Small intestine (tissue), 7 donors: ENCODE results near the gene PCNX2. TPM values are rescaled to one million over a fixed set of nuclear protein-coding genes. Genes with fewer than 3 reads are reported as not detected.

Experiments
- DNase-seq, 2 donors: peaks; one replicate each; pipeline versions ENCODE4 v3.0.0 to v3.0.0-alpha.2; 2013
- FAIRE-seq: peaks from 2 replicates; lab custom pipeline; 2012; peaks lifted over from hg19 to GRCh38; lab: Jason Lieb, UNC
- H3K27ac ChIP-seq, 3 donors: one replicate each; pipeline ENCODE4 v1.5.1; 2013; ENCODE audit warnings: low read length in 2 of 3, mild to moderate bottlenecking in 2 of 3, control low read depth in 1 of 3, inconsistent platforms in 1 of 3, low read depth in 1 of 3, moderate library complexity in 1 of 3
- H3K27me3 ChIP-seq, 3 donors: one replicate each; pipeline ENCODE4 v1.6.1; 2013; ENCODE audit warnings: low read length in 3 of 3, inconsistent platforms in 1 of 3; ENCODE audit not compliant: control insufficient read depth in 3 of 3, insufficient read depth in 3 of 3
- H3K36me3 ChIP-seq, 3 donors: one replicate each; pipeline ENCODE4 v1.6.1; 2013; ENCODE audit warnings: low read length in 3 of 3, inconsistent platforms in 1 of 3, low read depth in 1 of 3, mild to moderate bottlenecking in 1 of 3, moderate library complexity in 1 of 3; ENCODE audit not compliant: control insufficient read depth in 3 of 3, insufficient read depth in 2 of 3
- H3K4me1 ChIP-seq, 3 donors: one replicate each; pipeline ENCODE4 v1.6.1; 2013; ENCODE audit warnings: low read length in 2 of 3, inconsistent platforms in 1 of 3, low read depth in 1 of 3, mild to moderate bottlenecking in 1 of 3, moderate library complexity in 1 of 3; ENCODE audit not compliant: control insufficient read depth in 3 of 3, insufficient read depth in 2 of 3
- H3K4me3 ChIP-seq, 3 donors: one replicate each; pipeline ENCODE4 v1.5.1; 2013; ENCODE audit warnings: low read length in 3 of 3, control low read depth in 1 of 3, inconsistent platforms in 1 of 3, low read depth in 1 of 3, mild to moderate bottlenecking in 1 of 3, moderate library complexity in 1 of 3
- H3K9me3 ChIP-seq, 2 donors: one replicate each; pipeline ENCODE4 v1.6.1; 2013; ENCODE audit warnings: low read depth in 1 of 2, low read length in 1 of 2; ENCODE audit not compliant: control insufficient read depth in 2 of 2, insufficient read depth in 1 of 2
- WGBS, 3 donors: extraction: QIAGEN DNeasy Blood & Tissue Kit; methylation state at CpG; one replicate each; pipeline ENCODE4 v1.1.7; 2013; 5-methylcytosine and 5-hydroxymethylcytosine counted together
- polyA plus RNA-seq, 4 donors: library from polyadenylated mRNA; stranded (reverse) in 3 of 4; unstranded in 1 of 4; fragments of 200-250 nt in 3 of 4; fragments of 120-200 nt in 1 of 4; gene quantifications; one replicate each; pipeline versions ENCODE4 v1.2.1 to v1.2.3, GENCODE V29; 2013
- donor health status: healthy with polysubstance abuse.
- donor health status: control.
- donor health status: control.
- donor health status: Bipolar disorder and iron deficiency.
- donor health status: healthy.

Gene PCNX2
- polyA plus RNA-seq, 4 donors: 1.3 to 18.1 (median 5.1) TPM

DNA sequence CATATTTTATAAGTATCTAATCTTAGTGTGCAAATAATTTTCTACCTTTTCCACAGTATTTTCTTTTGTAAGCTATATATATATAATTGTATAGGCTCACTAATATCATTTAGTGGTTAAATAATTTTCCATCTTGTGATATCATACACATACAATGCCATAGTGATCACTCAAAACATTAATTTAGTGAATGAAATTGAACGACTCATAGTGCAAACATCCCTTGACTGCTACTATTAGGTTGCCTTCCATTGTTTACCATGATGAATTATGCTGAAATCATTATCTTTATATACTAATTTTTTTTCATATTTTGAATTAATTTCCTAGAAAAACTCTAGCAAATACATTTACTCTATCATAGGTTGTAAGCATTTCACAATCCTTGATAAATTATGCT is 127.1 kb downstream of the PCNX2 start:
- H3K36me3 ChIP-seq: no peaks in the 10 kb centered on the region
- H3K9me3 ChIP-seq: no peaks in the 10 kb centered on the region
- no peak overlapping the region for H3K27ac ChIP-seq
- no peak overlapping the region for H3K4me3 ChIP-seq
- no peaks in the 10 kb centered on the region for H3K4me1 ChIP-seq
- H3K27me3 ChIP-seq: no peaks in the 10 kb centered on the region
- WGBS, 3 donors: 71 to 87% (median 78%) methylated on average over 1 of the region's 1 CpG
- no peak for DNase-seq
- FAIRE-seq: no peak

DNA sequence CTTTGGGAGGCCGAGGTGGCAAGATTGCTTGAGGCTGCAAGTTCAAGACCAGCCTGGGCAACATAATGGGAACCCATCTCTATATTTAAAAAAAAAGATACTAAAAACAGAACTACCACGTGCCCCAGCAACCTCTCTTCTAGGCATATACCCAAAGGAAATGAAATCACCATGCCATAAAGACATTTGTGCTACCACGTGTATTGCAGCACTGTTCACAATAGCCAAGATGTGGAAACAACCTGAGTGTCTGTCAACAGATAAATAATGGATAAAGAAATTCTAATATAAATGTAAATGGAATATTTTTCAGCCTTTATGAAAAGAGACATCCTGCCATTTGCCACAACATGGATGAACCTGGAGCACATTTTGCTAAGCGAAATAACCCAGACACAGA is 128.6 kb downstream of the PCNX2 start:
- Histone ChIP-seq H3K4me1 (no peaks in the 10 kb centered on the region), H3K27me3 (no peaks in the 10 kb centered on the region), H3K36me3 (no peaks in the 10 kb centered on the region), H3K9me3 (no peaks in the 10 kb centered on the region), H3K4me3 (no peak overlapping the region), H3K27ac (no peak overlapping the region)
- 81 to 87% (median 82%) methylated on average over 4 of the region's 4 CpGs for WGBS, 3 donors
- FAIRE-seq (no peak), DNase-seq (no peak)

DNA sequence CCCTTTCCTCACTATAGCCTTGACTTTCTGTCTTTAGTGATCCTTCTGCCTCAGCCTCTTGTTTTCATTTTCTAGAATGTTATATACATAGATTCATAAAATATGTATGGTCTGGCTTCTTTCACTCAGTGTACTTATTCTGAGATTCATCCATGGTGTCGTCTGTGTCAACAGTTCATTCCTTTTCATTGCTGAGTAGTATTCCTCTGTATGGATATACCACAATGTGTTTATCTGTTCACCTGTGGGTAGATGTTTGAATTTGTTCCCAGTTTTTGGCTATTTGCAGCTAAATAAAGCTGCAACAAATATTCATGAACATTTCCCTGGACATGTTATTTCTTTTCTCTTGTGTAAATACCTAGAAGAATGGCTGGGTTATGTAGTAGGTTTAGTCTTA is 131.8 kb downstream of the PCNX2 start:
- Histone ChIP-seq H3K4me1 (no peaks in the 10 kb centered on the region), H3K4me3 (no peak overlapping the region), H3K27ac (no peak overlapping the region), H3K9me3 (no peaks in the 10 kb centered on the region), H3K27me3 (no peaks in the 10 kb centered on the region), H3K36me3 (no peaks in the 10 kb centered on the region)
- FAIRE-seq: no peak
- WGBS, 3 donors: 96 to 100% (median 98%) methylated on average over 1 of the region's 1 CpG
- DNase-seq: no peak

DNA sequence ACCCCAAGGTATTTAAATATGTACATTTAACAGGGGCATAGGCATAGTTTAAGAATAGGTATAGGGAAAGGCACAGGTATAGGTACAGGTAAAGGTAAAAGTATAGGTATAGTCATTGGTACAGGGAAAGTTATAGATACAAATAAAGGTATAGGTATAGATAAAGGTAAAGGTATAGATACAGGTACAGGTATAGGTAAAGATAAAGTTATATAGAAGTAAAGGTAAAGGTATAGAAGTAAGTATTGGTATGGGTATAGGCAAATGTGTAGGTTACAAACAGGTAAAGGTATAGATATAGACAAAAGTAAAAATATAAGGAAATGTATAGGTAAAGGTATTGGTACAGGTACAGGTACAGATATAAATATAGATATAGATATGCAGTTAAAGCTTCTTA is 137.2 kb downstream of the PCNX2 start:
- Histone ChIP-seq H3K27ac (no peak overlapping the region), H3K27me3 (no peaks in the 10 kb centered on the region), H3K4me3 (no peak overlapping the region), H3K36me3 (no peaks in the 10 kb centered on the region), H3K4me1 (no peaks in the 10 kb centered on the region), H3K9me3 (no peaks in the 10 kb centered on the region)
- no peak for DNase-seq
- no peak for FAIRE-seq

DNA sequence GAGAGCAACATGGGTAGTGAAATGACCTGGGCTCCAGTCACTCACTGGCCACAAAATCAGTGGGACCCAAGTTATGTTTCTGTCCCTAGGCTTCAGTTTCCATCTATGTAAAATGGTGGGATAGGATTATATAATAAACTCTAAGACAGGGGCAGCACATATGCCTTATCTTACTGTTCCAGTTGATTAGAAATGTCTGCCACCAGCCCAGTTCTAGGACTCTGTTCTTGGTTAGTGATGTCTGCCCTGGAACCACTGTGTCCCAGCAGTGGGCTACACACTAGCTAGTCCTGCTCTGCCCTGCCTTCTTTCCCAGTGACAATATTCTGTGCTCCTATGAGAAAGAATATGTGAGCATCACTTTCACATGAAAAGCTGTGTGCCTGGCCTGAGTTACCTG is 138.3 kb downstream of the PCNX2 start:
- no peak overlapping the region for H3K27ac ChIP-seq
- FAIRE-seq (no peak), DNase-seq (no peak)
- H3K4me1 ChIP-seq: no peaks in the 10 kb centered on the region
- H3K9me3 ChIP-seq: no peaks in the 10 kb centered on the region
- no peaks in the 10 kb centered on the region for H3K36me3 ChIP-seq
- no peaks in the 10 kb centered on the region for H3K27me3 ChIP-seq
- H3K4me3 ChIP-seq: no peak overlapping the region

DNA sequence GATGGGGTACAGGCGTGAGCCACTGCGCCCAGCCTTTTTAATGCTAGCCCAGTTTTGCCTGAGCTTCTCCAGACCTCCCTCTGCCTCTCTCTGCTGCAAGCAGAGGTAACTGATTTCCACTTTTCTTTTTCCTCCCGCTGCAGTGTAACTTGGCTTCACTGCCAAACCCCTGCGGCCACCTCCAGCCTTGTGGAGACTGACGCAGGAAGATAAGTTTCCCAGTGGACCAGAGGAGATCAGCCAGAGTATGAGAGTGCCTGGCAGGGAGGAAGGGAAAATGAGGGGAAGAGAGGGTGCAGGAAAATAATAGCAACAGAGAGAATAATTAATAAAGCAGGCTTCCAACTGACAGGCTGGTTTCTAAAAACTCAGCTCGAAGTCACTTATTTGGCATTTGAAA is 143.7 kb downstream of the PCNX2 start:
- H3K27ac ChIP-seq: no peak overlapping the region
- H3K4me1 ChIP-seq: no peaks in the 10 kb centered on the region
- peaks cover 0 to 2% (median 0%) of the 10 kb centered on the region in 3 donors for H3K36me3 ChIP-seq
- no peak for DNase-seq
- WGBS, 3 donors: 88 to 98% (median 96%) methylated on average over 6 of the region's 6 CpGs
- H3K4me3 ChIP-seq: no peak overlapping the region
- H3K9me3 ChIP-seq: no peaks in the 10 kb centered on the region
- H3K27me3 ChIP-seq: no peaks in the 10 kb centered on the region
- no peak for FAIRE-seq

DNA sequence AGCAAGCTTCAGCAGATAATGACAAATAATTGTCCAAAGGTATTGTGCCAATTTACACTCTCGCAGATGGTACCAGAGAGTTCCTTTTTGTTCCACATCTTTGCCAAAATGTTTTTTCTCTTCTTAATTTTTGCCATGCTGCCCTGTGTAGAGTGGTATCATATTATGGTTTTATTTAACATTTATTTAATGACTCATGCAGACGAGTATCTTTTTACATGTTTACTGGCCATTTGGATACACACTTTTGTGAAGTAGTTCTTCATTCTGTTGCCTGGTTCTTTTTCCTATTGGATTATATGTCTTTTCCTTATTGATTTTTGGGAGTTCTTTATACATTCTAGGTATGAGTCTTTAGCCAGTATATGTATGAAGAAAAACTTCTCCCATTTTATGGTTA is 151.1 kb downstream of the PCNX2 start:
- H3K27me3 ChIP-seq: no peaks in the 10 kb centered on the region
- H3K36me3 ChIP-seq: no peaks in the 10 kb centered on the region
- no peaks in the 10 kb centered on the region for H3K9me3 ChIP-seq
- no peak overlapping the region for H3K4me3 ChIP-seq
- no peak overlapping the region for H3K27ac ChIP-seq
- FAIRE-seq (no peak), DNase-seq (no peak)
- H3K4me1 ChIP-seq: no peaks in the 10 kb centered on the region
- 85 to 90% (median 88%) methylated on average over 2 of the region's 2 CpGs for WGBS, 3 donors

DNA sequence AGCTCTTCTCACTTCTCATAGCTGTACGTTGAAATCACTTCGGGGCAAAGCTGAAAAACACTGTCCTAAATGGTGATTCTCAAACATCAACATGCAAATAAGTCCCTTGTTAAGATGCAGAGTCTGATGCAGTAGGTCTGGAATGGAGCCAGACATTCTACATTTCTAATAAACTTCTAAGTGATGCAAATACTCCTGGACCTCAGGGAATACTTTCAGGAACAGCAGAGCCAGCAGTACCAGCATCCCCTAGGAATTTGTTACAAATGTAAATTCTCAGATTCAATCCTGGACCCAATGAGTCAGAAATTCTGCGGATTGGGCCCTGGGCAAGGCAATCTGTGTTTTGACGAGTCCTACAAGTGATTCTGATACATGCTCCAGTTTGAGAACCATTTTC is 152.3 kb downstream of the PCNX2 start:
- H3K27me3 ChIP-seq: no peaks in the 10 kb centered on the region
- no peak overlapping the region for H3K27ac ChIP-seq
- no peak for FAIRE-seq
- no peak for DNase-seq
- no peak overlapping the region for H3K4me3 ChIP-seq
- no peaks in the 10 kb centered on the region for H3K9me3 ChIP-seq
- H3K36me3 ChIP-seq: no peaks in the 10 kb centered on the region
- H3K4me1 ChIP-seq: no peaks in the 10 kb centered on the region
- WGBS, 3 donors: 93 to 94% (median 94%) methylated on average over 4 of the region's 4 CpGs

DNA sequence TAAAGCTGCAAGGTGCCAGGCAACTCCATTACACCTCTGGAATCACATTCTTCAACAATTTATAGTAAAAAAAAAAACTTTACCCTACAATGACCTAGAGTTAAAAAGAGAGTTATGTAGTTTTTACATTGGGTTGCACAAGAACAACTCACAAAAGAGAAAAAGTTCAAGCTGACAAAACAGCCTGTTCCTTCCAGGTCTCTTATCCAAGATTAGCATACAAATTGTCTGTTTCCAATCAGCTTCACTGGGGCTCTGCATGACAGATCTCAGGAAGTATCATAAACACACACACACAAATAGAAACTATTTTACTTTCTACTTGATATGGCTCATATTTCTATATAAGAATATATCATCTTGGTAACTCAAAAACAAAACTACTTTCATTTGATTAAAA is 154.6 kb downstream of the PCNX2 start:
- Histone ChIP-seq H3K27me3 (no peaks in the 10 kb centered on the region), H3K36me3 (peaks cover 0 to 2% (median 0%) of the 10 kb centered on the region in 3 donors), H3K4me3 (no peak overlapping the region), H3K27ac (no peak overlapping the region), H3K4me1 (no peaks in the 10 kb centered on the region), H3K9me3 (no peaks in the 10 kb centered on the region)
- FAIRE-seq: no peak
- DNase-seq: no peak
